ENCODE data around the gene AKAP13. TPM values are rescaled to one million over a fixed set of nuclear protein-coding genes. Genes with fewer than 3 reads are reported as not detected.

Gene AKAP13
- total and polyA plus RNA-seq, 2 of the 13 experiments (the other 11 are each of a cell fraction or from before 2014, with no cell fraction given): 6.7 to 27.1 TPM

- TF ChIP-seq ZBTB49 (CRISPR knock-in tag; IDR thresholded peaks at IDR 0.05; ENCODE audit: borderline replicate concordance) (no peak), BHLHE40 (IDR thresholded peaks at IDR 0.05; ENCODE audit: low read length) (no peak), FOXP1 (IDR thresholded peaks at IDR 0.05) (no peak), FOXP1 (CRISPR knock-in tag; IDR thresholded peaks at IDR 0.05) (no peak), POGK (CRISPR knock-in tag; conservative IDR thresholded peaks at IDR 0.05) (0 out of 2 replicates have a peak, but pooled peaks have one; percentile 7), SNAPC5 (CRISPR knock-in tag; IDR thresholded peaks at IDR 0.05; ENCODE audit: borderline replicate concordance) (no peak), SIN3A (IDR thresholded peaks at IDR 0.05; ENCODE audit: borderline replicate concordance, low read depth, low read length) (no peak; the same call in none of the 2 replicates), ZSCAN29 (CRISPR knock-in tag; conservative IDR thresholded peaks at IDR 0.05) (no peak), ZNF496 (CRISPR knock-in tag; IDR thresholded peaks at IDR 0.05; ENCODE audit: insufficient replicate concordance) (no peak), RNF219 (CRISPR knock-in tag; IDR thresholded peaks at IDR 0.05) (no peak), XRCC5 (optimal IDR thresholded peaks at IDR 0.05; ENCODE audit: low read length) (no peak), SATB2 (CRISPR knock-in tag; IDR thresholded peaks at IDR 0.05) (no peak), ZNF761 (CRISPR knock-in tag; conservative IDR thresholded peaks at IDR 0.05) (no peak), GZF1 (CRISPR knock-in tag; IDR thresholded peaks at IDR 0.05) (no peak), ATF1 (CRISPR knock-in tag; IDR thresholded peaks at IDR 0.05) (no peak), ZNF660 (CRISPR knock-in tag; IDR thresholded peaks at IDR 0.05; ENCODE audit: borderline replicate concordance, low read depth) (no peak), ZNF674 (CRISPR knock-in tag; IDR thresholded peaks at IDR 0.05; ENCODE audit: low read depth) (no peak), SP5 (CRISPR knock-in tag; IDR thresholded peaks at IDR 0.05; ENCODE audit: borderline replicate concordance, low read depth) (peak; percentile 8; the same call in 1 of the 2 replicates), ELK4 (CRISPR knock-in tag; IDR thresholded peaks at IDR 0.05; ENCODE audit: borderline replicate concordance) (no peak), MATR3 (CRISPR knock-in tag; IDR thresholded peaks at IDR 0.05) (no peak), PREB (CRISPR knock-in tag; IDR thresholded peaks at IDR 0.05) (no peak), MED8 (CRISPR knock-in tag; IDR thresholded peaks at IDR 0.05; ENCODE audit: insufficient replicate concordance) (no peak)
Observed at GRCh38 chr15:85794598-85795336, 414.4 kb downstream of the AKAP13 start, which contains the start of gene KLHL25 (continued).
